Retinal pigment epithelial cell (primary cell): Measurements from ENCODE around the gene CALHM5.
A peak's percentile ranks its signal among the peaks of the same experiment; 100 is the strongest.

ENCODE experiments used
- DNase-seq: peaks from one replicate; pipeline ENCODE4 v3.0.0-alpha.2; 2010; ENCODE audit warnings: low read depth
- H3K4me3 ChIP-seq: 2 replicates; pipeline ENCODE4 v1.5.1; 2011; ENCODE audit warnings: mild to moderate bottlenecking, low read length, control low read depth, moderate library complexity
- TF ChIP-seq, protein P1 (sequence below): conservative IDR thresholded peaks from 2 replicates; pipeline ENCODE4 v1.5.1; 2011; ENCODE audit warnings: low read depth, low read length, control low read depth, inconsistent platforms

CALHM5 gene

DNA sequence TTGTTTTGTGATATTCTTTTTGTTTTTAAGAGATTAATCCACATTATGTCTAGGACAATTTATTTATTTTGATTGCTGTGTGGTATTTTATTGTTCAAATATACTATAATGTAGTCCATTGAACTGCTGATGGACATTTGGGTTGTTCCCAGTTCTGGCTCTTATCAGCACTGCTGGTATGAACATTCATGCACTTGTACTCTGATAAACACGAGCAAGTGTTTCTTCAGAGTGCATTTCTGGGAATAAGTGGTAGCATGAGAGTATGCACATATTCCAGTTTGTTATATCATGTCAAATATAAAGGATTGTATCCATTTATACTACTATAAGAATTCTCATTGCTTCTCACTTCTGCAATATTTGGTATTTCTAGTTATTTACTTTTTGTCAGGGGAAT lies 43.1 kb upstream of the CALHM5 start:
- TF ChIP-seq, protein P1, sequence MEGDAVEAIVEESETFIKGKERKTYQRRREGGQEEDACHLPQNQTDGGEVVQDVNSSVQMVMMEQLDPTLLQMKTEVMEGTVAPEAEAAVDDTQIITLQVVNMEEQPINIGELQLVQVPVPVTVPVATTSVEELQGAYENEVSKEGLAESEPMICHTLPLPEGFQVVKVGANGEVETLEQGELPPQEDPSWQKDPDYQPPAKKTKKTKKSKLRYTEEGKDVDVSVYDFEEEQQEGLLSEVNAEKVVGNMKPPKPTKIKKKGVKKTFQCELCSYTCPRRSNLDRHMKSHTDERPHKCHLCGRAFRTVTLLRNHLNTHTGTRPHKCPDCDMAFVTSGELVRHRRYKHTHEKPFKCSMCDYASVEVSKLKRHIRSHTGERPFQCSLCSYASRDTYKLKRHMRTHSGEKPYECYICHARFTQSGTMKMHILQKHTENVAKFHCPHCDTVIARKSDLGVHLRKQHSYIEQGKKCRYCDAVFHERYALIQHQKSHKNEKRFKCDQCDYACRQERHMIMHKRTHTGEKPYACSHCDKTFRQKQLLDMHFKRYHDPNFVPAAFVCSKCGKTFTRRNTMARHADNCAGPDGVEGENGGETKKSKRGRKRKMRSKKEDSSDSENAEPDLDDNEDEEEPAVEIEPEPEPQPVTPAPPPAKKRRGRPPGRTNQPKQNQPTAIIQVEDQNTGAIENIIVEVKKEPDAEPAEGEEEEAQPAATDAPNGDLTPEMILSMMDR = no peak
- H3K4me3 ChIP-seq = no peak overlapping the region
- DNase-seq = no peak

GRCh38 chr6:116471531-116471930 lies 39.9 kb upstream of the CALHM5 start:
- H3K4me3 ChIP-seq = no peak overlapping the region
- TF ChIP-seq, protein P1 = no peak
- no peak for DNase-seq

- TF ChIP-seq, protein P1 = no peak
- DNase-seq = peak; percentile 39
- no peak overlapping the region for H3K4me3 ChIP-seq
Measured at GRCh38 chr6:116472706-116473105, 38.7 kb upstream of the CALHM5 start.

DNA sequence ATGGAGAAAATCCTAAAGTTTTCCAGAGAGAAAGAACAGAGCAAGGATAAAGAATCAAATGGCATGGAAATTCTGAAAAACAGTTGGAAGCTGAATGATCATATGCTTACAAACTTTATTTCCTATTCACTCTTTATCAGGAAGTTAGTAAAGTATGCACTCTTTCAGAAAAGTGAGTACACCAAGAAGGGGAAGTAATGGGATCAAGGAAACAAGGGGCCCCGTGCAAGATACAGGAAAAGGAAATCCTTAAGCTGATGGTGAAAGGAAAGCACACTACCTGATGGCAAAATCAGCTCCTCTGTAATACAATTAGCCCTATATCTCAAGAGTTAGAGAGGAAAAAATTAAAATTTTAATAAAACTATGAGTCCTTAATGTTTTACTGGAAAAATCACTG lies 36.3 kb upstream of the CALHM5 start:
- no peak for DNase-seq
- H3K4me3 ChIP-seq = no peak overlapping the region
- TF ChIP-seq, protein P1 = no peak

DNA sequence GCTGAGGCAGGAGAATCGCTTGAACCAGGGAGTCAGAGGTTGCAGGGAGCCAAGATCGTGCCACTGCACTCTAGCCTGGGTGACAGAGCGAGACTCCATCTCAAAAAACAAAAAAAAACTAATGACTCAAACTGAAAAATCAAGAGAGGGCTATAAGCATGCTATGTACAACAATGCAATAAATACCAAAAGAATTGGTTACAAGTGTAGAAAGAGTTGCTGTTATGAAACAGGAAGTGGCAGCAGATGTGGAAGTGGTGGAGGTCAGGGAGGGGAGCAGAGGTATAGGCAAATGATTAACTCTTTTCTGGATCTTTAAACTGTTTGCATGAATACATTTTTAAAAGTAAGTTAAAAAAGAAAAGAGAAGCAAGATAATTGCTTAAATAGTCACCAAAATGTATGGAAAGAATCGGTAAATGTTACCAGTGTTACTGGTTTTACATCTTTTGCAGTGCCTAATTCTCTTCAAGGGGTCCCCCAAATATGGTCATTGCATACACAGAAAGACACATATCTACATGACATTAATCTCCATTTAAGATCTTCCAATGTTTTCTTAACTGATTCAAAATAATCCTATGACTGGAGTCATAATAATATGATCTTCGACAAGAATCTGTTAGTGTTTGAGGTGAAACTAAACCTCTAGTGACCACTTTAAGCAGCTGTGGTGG lies 35.3 kb upstream of the CALHM5 start:
- no peak overlapping the region for H3K4me3 ChIP-seq
- no peak for DNase-seq
- TF ChIP-seq, protein P1 = no peak

- TF ChIP-seq, protein P1 = no peak
- DNase-seq = no peak
- H3K4me3 ChIP-seq = no peak overlapping the region
Measured at GRCh38 chr6:116482780-116483179, 28.7 kb upstream of the CALHM5 start.

DNA sequence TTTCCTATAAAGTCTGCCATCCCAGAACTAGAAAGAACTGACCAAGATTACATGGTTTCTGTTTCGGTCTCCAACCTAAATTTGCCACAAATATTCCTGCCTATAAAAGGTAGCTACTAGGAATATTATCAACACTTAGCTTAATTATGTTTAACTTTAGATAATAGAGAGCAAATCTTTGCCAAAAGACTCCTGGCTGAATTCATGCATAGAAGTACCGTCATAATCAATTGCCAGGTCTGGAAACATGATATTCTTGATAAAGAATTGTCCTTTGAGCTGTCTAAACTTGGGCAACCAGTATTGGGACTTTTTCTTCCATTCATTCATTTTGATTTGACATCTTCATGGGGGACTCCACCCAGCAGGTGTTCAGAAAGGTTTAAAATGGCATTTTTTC lies 27.8 kb upstream of the CALHM5 start:
- no peak overlapping the region for H3K4me3 ChIP-seq
- TF ChIP-seq, protein P1 = no peak
- DNase-seq = no peak
